ENCODE results near the gene NFIC.

- no peak for TF ChIP-seq CTCF (IDR thresholded peaks at IDR 0.05; ENCODE audit: low read depth, low read length, missing input control)
- no peak for TF ChIP-seq HNF4A (conservative IDR thresholded peaks at IDR 0.05)
Observed at GRCh38 chr19:3462991-3463713, 96.8 kb downstream of the NFIC start.
